ENCODE results near the gene POMZP3.
A peak's percentile ranks its signal among the peaks of the same experiment; 100 is the strongest.
"Not testable (repeated sequence)": the region's sequence is repeated elsewhere in the genome, so short reads cannot be mapped to it uniquely, and the experiment has no call there.

The POMZP3 gene

GRCh38 chr7:76626989-76627642 lies at the start of gene POMZP3:
TSS of gene POMZP3 (minus strand) at chr7:76627279. CDS start at chr7:76626064, 1,215 bp downstream.
- DNase-seq (peak; percentile 48), ATAC-seq (peak; percentile 97)

DNA sequence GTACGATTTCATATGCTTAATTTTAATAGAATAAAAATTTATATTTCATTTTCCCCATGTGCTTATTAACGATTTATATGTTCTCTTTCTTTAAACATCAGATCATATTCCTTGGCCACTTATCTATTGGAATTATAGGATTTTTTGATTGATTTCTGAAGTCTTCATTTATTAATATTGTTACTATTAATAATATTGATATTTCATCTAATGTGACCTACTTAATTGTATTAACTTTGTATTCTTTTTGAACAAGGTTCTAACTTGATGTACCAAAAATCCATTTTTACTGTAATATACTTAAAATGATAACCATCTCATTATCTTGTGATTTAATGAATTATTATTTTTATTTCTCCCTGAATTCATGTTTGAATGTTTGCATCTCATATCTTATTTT lies 48.7 kb upstream of the POMZP3 start:
- not testable (repeated sequence) for DNase-seq, ATAC-seq

DNA sequence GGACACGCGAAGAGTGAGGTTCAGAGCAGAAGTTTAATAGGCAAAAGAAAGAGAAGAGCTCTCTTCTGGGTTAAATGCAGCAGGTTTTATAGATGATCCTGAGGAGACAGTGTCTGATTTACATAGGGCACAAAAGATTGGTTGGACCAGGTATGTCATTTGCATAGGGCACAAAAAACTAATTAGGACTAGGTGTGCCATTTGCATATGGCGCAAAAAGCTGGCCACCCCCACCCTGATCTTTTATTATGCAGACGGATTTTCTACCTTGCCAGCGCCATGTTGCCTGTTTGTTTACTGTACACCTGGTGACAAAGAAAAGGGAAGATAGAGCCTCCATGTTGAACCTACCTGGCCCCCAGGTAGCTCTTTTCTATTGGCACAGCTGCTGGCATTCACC lies 46.3 kb upstream of the POMZP3 start:
- not testable (repeated sequence) for ATAC-seq

DNA sequence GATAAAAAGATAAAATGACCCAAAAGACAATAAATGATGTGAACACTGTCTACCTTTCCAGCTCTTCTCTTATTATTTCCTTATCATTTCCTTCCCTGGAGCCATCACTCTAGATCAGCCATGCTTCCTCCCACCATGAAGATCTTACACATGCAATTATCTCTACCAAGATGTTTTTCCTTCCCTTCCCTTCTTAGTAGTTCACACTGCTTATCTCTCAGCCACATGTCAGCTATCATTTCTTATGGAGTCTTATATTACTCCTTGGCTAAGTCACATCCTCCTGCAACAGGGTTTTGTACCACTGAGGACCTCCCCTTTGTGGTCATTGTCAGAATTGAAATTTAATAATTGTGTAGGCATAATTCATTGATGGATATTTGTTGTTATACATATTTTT lies 32.1 kb upstream of the POMZP3 start:
- ATAC-seq, DNase-seq: not testable (repeated sequence)

More for the DNA sequence above, 46.3 kb upstream of the POMZP3 start:
- DNase-seq, result not testable (repeated sequence)

- ATAC-seq, DNase-seq: not testable (repeated sequence)
These were observed 29.3 kb upstream of the POMZP3 start for GRCh38 chr7:76656425-76656824.

DNA sequence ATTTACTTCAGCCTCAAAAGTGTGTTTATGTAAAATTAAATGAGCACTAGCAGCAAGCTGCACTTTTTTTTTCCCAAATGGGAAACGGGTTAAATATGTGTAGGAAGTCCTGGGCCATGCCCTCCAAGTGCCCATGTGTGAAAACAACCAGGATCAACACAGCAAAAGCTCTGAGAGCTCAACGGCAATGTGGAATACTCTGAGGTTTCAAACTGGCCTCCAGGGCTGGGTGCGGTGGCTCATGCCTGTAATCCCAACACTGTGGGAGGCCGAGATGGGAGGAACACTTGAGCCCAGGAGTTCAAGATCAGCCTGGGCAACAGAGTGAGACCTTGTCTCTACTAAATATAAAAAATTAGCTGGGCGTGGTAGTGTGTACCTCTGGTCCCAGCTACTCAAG lies 15.5 kb upstream of the POMZP3 start:
- not testable (repeated sequence) for DNase-seq, ATAC-seq

DNA sequence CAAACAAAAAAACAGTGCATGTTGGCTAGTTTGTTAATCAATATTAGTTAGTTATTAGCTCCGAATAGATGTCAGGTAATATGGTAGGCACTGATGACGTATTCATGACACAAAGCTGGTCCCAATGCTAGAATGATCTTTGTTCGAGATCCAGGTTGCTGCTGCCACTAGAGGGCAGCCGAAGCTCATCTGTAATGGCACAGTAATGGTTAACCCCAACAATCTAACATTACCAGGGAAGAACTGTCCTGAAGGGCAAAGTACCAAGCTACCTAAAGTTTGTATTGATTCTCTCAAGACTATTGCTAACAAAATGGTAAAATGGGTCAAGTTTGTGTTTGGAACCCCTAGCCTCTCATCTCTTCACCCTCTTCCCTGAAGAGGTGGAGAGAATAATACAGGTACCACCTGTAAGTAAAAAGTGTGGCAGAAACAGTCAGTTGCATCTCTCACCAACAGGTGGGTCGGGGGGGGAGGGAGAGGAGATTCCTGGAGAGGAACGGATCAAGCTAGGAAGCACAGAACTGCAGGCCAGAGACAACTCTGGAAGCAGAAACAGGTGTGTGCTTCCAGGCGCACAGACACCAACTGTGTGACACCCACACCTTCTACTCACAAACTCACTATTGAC lies 10.1 kb upstream of the POMZP3 start:
- peak; percentile 84 for ATAC-seq
- not testable (repeated sequence) for DNase-seq

DNA sequence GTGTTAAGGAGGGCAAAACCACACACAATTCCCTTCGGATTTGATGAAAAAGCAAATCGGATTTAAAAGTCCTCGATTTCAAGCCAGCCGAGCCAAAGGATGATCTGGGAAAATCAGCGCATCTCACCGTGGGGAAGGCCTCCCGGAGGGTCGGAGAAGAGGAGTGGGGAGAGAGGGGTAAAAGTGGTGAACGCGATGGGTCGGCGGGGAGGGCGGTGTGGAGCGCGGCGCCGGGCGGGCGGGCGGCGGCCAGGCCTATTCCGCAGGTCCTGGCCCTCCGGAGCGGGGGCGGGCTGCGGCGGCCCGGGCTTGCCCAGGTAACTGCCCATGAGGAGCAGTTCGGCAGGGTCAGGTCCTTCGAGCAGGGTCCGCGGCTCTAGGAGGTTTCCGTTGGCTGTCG lies 498 bp downstream of the POMZP3 start:
- DNase-seq (peak; percentile 42), ATAC-seq (peak; percentile 25)

GRCh38 chr7:76619439-76620190 lies 7.5 kb downstream of the POMZP3 start:
- not testable (repeated sequence) for ATAC-seq, DNase-seq

DNA sequence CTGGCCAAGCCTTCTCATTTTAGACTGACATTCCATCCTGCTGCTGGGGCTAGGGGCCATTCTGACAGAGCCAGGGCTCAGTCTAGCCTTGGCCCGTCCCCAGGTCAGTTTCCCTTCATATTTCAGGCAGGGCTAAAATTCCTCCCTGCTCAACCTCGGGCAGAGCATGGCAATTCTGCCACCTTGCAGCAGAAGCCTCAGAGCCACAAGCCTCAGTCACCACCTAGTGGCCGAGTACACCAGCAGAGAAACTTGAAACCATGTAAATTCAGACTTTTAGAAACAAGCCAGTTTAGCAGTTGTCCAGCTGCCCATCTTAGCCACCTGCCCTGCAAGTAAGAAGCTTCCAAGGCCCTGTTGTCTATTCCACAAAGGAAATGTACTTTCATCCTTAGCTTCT lies 13.3 kb downstream of the POMZP3 start:
- ATAC-seq, DNase-seq: not testable (repeated sequence)

DNA sequence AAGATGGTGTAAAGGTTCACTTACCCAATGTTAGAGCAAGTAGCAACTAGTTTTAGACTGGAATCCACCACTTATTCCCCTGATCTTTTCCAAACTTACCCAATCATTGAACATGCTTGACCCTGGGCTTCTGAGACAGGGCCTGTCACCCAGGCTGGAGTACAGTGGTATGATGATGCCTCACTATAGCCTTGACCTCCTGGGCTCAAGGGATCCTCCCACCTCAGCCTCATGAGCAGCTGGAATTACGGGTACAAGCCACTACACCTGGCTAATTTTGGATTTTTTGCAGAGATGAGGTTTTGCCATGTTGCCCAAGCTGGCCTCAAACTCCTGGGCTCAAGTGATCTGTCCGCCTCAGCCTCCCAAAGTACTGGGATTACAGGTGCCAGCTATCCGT lies 14.8 kb downstream of the POMZP3 start:
- not testable (repeated sequence) for ATAC-seq, DNase-seq

- DNase-seq, result not testable (repeated sequence)
- ATAC-seq, result peak; percentile 41
These were observed 17.2 kb downstream of the POMZP3 start for GRCh38 chr7:76609864-76610263.

DNA sequence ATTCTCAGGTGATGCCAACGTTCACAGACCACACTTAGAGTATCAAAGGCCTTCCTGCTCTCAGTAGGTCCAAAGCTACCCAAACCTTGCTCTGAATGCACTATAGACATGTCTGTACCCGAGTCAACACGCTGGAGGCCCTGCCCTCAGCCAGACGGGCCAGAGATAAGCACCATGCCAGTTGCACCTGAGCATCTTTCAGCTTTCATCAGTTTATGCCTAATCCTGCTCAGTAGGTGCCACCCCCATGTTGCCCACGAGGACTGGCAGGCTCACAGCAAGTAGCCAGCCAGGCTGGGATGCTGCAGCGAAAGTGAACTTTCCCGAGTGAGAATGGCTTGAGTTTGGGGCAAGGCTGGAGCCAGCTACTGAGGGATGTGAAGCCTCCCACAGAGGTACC lies 18.6 kb downstream of the POMZP3 start:
- not testable (repeated sequence) for ATAC-seq, DNase-seq

DNA sequence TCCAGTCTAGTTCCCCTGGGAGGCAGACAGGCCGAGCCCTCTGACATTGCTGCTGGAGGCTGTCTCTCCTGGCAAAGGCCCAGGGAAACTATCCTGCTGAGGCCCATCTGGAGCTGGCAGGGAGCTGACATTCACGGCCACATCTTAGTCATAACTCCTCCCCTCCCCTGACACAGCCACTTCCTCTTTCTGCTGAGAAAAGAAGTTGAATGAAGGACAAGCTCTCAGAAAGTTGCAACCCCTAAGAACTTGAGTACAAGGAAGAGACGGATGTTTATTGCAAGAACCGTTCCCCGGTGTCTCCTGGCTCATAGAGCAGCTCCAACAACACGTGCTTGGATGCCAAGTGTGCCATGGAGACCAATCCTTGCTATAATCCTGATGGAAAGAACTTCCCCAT lies 21.1 kb downstream of the POMZP3 start:
- ATAC-seq (peak; percentile 98), DNase-seq (peak; percentile 59)

DNA sequence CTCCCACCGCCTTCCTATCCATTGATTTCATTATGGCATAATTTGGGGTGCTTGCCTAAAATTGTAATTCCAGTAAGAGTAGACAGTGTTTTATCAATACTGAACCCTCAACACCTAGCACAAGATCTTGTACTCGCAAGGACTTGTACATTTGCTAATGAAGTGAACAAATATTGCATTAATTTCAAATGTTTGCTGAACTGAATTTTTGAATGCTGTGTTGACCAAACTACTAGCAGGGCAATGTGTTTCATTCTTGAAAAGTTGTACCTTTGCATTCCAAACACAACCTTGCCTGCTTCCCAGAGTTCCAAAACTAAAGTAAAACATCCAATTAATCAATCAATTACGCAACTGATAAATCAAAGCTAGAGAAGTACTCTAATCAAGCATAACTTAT lies 26.4 kb downstream of the POMZP3 start:
- not testable (repeated sequence) for DNase-seq, ATAC-seq

GRCh38 chr7:76600116-76600482 lies 27.0 kb downstream of the POMZP3 start:
- ATAC-seq, result peak; percentile 92
- DNase-seq, result not testable (repeated sequence)

DNA sequence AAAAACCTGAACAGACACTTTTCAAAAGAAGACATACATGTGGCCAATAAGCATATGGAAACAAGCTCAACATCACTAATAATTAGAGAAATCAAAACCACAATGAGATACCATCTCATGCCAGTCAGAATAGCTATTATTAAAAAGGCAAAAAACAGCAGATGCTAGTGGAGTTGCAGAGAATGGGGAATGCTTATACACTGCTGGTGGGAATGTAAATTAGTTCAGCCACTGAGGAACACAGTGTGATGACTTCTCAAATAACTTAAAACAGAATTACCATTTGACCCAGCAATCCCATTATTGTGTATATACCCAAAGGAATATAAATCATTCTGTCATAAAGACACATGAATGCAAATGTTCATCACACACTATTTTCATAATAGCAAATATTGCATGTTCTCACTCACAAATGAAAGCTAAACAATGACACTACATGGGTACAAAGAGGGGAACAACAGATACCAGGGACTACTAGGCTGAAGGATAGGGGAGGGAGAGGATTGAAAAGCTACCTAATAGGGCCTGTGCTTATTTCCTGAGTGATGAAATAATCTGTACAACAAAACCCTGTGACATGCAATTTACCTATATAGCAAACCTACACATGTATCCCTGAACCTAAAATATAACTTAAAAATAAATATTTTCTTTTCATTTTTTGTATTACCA lies 28.4 kb downstream of the POMZP3 start:
- ATAC-seq, DNase-seq: not testable (repeated sequence)

DNA sequence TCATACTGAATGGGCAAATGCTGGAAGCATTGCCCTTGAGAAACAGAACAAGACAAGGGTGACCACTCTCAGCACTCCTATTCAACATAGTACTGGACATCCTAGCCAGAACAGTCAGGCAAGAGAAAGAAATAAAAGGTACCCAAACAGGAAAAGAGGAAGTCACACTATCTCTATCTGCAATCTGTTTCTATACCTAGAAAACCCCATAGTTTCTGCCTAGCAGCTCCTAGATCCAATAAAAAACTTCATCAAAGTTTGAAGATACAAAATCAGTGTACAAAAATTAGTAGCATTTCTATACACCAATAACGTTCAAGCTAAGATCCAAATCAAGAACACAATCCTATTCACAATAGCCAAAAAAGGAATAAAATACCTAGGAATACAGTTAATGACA lies 29.8 kb downstream of the POMZP3 start:
- not testable (repeated sequence) for ATAC-seq, DNase-seq

GRCh38 chr7:76592694-76593093 lies 34.4 kb downstream of the POMZP3 start:
- DNase-seq, ATAC-seq: not testable (repeated sequence)

DNA sequence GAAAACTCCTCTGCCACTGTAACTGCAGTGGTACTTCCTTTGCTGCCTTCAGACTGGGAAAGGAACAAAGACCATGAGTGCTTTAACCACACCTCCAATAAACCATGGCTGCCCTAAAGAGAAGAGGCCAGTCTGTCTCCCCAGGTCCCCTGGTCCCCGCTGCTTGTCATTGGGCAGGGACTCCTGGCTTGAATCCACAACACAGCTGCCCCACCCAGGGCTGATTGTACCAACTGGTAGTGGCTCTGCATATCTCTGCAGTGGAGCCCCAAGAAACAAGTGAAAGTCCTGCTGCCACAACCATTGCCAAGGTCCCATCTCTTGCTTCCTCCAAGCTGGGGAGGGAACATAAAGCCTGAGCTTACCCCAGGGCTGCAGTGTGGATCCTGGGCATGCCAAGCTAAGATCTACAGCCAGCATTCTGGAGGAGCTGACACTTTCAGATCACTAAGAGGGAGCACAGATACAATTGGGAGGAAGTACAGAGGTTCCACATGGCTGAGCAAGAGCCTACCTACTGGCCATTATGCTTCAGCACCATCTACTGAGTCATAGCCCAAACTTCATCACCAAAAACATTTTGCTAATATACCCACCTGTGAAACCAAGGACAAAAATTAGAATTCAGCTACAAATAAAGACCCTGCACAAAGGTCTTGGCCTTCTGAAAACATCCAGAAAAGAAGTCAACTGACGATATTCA lies 35.3 kb downstream of the POMZP3 start:
- not testable (repeated sequence) for ATAC-seq, DNase-seq

GRCh38 chr7:76591033-76591432 lies 36.0 kb downstream of the POMZP3 start:
- DNase-seq, ATAC-seq: not testable (repeated sequence)

Data from stimulated activated naive CD8-positive, alpha-beta T cell treated with anti-CD3 and anti-CD28 coated beads, Interleukin-15, Interleukin-2, amounts not matched to agents 100 U/mL and 50 U/mL, for 24 hours (primary cell).